Endometrial microvascular endothelial cells (primary cell): ENCODE measurements around the gene NRK. TPM values are rescaled to one million over a fixed set of nuclear protein-coding genes. Genes with fewer than 3 reads are reported as not detected.

Experiments
- total RNA-seq: library from RNA; depleted of rRNA; stranded (reverse); fragments of >200 nt; gene quantifications from one replicate; pipeline ENCODE4 v1.2.3, GENCODE V29; 2015; ENCODE audit errors: inconsistent ontology term

The NRK gene
- total RNA-seq, 1 donor from 2014 or later = not detected

Other genes starting within 250 kb of the NRK start
- gene SERPINA7, start 216.2 kb downstream of the NRK start, total RNA-seq = not detected